Dendritic cell treated with granulocyte-macrophage colony-stimulating factor and Interleukin-4, amounts not matched to agents 40 ng/mL and 50 ng/mL, for 4 days (primary cell): ENCODE measurements around the gene GRK3.
A peak's percentile ranks its signal among the peaks of the same experiment; 100 is the strongest.
"Not testable (repeated sequence)": the region's sequence is repeated elsewhere in the genome, so short reads cannot be mapped to it uniquely, and the experiment has no call there.

ENCODE experiments used
- H3K27ac Mint-ChIP-seq: one replicate; pipeline ENCODE4 v1.8.0; 2022; ENCODE audit warnings: mild to moderate bottlenecking, mixed read lengths
- H3K27me3 Mint-ChIP-seq: one replicate; pipeline ENCODE4 v1.8.0; 2022; ENCODE audit warnings: mild to moderate bottlenecking, mixed read lengths
- H3K36me3 Mint-ChIP-seq: one replicate; pipeline ENCODE4 v1.8.0; 2022; ENCODE audit warnings: low read depth, mixed read lengths
- H3K4me1 Mint-ChIP-seq: one replicate; pipeline ENCODE4 v1.8.0; 2022; ENCODE audit warnings: low read depth, mixed read lengths
- H3K4me3 Mint-ChIP-seq: one replicate; pipeline ENCODE4 v1.8.0; 2022; ENCODE audit warnings: mild to moderate bottlenecking, moderate library complexity, mixed read lengths
- H3K9me3 Mint-ChIP-seq: one replicate; pipeline ENCODE4 v1.8.0; 2022; ENCODE audit warnings: mixed read lengths
- intact Hi-C: fragments of 100-400 bp; cut with micrococcal nuclease; formaldehyde crosslinking; loops from one replicate; pipeline ENCODE4 v1.15.0; 2022

The GRK3 gene

GRCh38 chr22:25570486-25570885 lies 6.0 kb downstream of the GRK3 start:
- Mint-ChIP-seq H3K36me3 (peaks cover 63% of the 10 kb centered on the region), H3K9me3 (no peaks in the 10 kb centered on the region), H3K27me3 (no peaks in the 10 kb centered on the region), H3K4me1 (peaks cover 61% of the 10 kb centered on the region), H3K4me3 (no peak overlapping the region), H3K27ac (peak overlapping the region; percentile 48)
- intact Hi-C loops: no loop called here

DNA sequence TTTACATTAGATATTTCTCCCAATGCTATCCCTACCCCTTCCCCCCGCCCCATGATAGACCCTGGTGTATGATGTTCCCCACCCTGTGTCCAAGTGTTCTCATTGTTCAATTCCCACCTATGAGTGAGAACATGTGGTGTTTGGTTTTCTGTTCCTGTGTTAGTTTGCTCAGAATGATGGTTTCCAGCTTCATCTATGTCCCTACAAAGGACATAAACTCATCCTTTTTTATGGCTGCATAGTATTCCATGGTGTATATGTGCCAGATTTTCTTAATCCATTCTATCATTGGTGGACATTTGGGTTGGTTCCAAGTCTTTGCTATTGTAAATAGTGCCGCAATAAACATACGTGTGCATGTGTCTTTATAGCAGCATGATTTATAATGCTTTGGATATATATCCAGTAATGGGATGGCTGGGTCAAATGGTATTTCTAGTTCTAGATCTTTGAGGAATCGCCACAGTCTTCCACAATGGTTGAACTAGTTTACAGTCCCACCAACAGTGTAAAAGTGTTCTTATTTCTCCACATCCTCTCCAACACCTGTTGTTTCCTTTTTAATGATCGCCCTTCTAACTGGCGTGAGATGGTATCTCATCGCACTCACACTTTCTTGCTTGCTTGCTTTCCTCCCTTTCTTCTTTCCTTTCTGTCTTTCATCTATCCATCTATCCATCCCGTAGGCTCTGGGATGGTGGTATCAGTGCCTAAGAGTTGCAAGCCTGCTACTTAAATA lies 7.7 kb downstream of the GRK3 start:
- H3K4me1 Mint-ChIP-seq: peaks cover 66% of the 10 kb centered on the region
- peak overlapping the region; percentile 12 for H3K27ac Mint-ChIP-seq
- H3K9me3 Mint-ChIP-seq, H3K27me3 Mint-ChIP-seq, H3K4me3 Mint-ChIP-seq, intact Hi-C loops: not testable (repeated sequence)
- H3K36me3 Mint-ChIP-seq: peaks cover 56% of the 10 kb centered on the region

DNA sequence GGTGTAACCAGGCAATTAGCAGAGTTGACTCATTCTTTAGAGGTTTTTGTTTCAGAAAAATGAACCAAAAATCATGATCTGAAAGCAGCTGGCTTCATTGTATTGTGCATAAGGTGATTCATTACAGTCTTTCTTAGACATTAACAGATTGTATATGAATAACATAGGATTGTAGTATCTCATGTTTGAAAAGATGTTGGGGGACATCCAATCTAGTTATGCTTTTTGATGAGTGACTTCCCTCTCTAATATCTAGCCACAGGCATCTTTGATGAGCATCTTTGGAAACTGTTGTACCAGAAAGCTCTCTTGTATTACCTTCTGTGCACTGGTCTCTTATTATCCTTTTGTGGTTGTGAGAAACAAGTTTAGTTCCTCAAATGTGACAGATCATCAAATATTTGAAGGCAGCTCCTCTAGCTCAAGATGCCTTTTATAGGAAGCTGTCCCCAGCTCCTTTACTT lies 8.3 kb downstream of the GRK3 start:
- H3K4me1 Mint-ChIP-seq: peaks cover 66% of the 10 kb centered on the region
- H3K36me3 Mint-ChIP-seq: peaks cover 62% of the 10 kb centered on the region
- H3K27ac Mint-ChIP-seq: peak overlapping the region; percentile 12
- no peaks in the 10 kb centered on the region for H3K9me3 Mint-ChIP-seq
- intact Hi-C loops: no loop called here
- no peak overlapping the region for H3K4me3 Mint-ChIP-seq
- H3K27me3 Mint-ChIP-seq: no peaks in the 10 kb centered on the region

GRCh38 chr22:25573841-25574240 lies 9.4 kb downstream of the GRK3 start:
- H3K27ac Mint-ChIP-seq: peak overlapping the region; percentile 12
- peaks cover 73% of the 10 kb centered on the region for H3K36me3 Mint-ChIP-seq
- H3K4me3 Mint-ChIP-seq: no peak overlapping the region

GRCh38 chr22:25574736-25575135 lies 10.3 kb downstream of the GRK3 start:
- H3K4me3 Mint-ChIP-seq: no peak overlapping the region
- H3K36me3 Mint-ChIP-seq: peaks cover 77% of the 10 kb centered on the region
- intact Hi-C loops: loop anchor here (1.0 kb wide), 1 partner anchor 27 kb away; no protein-coding TSS in a partner anchor
- peaks cover 8% of the 10 kb centered on the region for H3K9me3 Mint-ChIP-seq
- H3K27ac Mint-ChIP-seq: no peak overlapping the region
- H3K27me3 Mint-ChIP-seq: no peaks in the 10 kb centered on the region
- H3K4me1 Mint-ChIP-seq: peaks cover 70% of the 10 kb centered on the region

More at GRCh38 chr22:25573841-25574240, 9.4 kb downstream of the GRK3 start:
- no peaks in the 10 kb centered on the region for H3K27me3 Mint-ChIP-seq
- H3K9me3 Mint-ChIP-seq: peaks cover 8% of the 10 kb centered on the region
- intact Hi-C loops: no loop called here
- peaks cover 70% of the 10 kb centered on the region for H3K4me1 Mint-ChIP-seq

DNA sequence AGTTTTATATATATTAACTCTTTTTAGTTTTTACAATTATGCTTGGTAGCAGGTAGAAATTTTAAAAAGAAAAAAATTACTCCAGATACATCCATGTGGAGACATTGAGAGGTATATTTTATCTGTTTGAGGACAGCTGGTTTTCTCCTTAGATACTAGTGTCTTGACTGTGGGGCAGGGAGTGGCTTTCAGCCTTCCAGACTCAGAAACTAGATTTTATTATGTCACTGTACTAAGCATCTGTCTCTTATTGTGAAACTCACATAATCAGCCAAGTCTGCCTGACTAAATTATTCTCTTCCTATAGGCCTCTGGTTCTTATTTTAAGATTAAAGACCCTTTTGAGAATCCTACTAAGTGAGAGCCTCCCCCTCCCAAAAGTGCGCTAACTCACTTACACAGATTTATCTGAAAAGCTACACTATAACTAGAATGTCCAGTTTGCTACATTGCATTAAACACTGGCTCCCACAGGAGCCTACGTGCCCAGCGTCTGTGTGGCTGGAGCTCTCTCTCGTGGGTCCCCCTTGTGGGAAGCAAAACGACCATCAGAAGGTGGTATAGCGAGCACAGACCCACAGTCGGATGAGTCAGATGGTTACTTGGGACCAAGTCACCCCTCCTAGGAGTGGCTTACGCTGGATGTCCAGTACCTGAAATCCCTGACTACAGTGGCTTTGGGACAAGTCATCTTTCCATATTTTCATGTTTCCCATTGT lies 11.4 kb downstream of the GRK3 start:
- not testable (repeated sequence) for H3K9me3 Mint-ChIP-seq, H3K4me3 Mint-ChIP-seq, H3K27ac Mint-ChIP-seq, H3K27me3 Mint-ChIP-seq
- H3K4me1 Mint-ChIP-seq: peaks cover 72% of the 10 kb centered on the region
- intact Hi-C loops: loop anchor here (1.0 kb wide), 1 partner anchor 25 kb away; no protein-coding TSS in a partner anchor
- H3K36me3 Mint-ChIP-seq: peaks cover 75% of the 10 kb centered on the region

DNA sequence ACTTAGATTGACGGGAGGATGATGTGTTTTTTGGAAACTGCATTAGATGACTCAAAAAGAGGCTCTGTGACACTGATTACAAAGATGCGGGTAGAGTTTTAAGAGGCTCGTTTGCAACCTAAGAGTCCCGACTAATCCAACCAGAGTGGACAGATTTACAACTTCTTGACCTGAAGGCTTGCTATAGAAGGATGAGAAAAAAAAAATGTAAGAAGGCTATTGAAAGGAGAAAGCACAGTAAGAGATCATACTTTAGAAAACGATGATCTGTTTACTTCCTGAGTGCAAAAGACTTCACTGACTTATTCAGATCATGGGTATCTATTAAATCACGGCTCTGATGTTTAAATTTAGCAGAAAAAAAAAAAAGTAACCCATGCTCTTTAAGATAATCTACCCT lies 17.0 kb downstream of the GRK3 start:
- H3K4me3 Mint-ChIP-seq, intact Hi-C loops, H3K27me3 Mint-ChIP-seq, H3K27ac Mint-ChIP-seq, H3K9me3 Mint-ChIP-seq: not testable (repeated sequence)
- peaks cover 44% of the 10 kb centered on the region for H3K36me3 Mint-ChIP-seq
- H3K4me1 Mint-ChIP-seq: peaks cover 71% of the 10 kb centered on the region

GRCh38 chr22:25582946-25583345 lies 18.5 kb downstream of the GRK3 start:
- H3K9me3 Mint-ChIP-seq: peaks cover 8% of the 10 kb centered on the region
- intact Hi-C loops: no loop called here
- peaks cover 70% of the 10 kb centered on the region for H3K4me1 Mint-ChIP-seq
- peak overlapping the region; percentile 71 for H3K27ac Mint-ChIP-seq
- H3K36me3 Mint-ChIP-seq: peaks cover 37% of the 10 kb centered on the region
- no peak overlapping the region for H3K4me3 Mint-ChIP-seq
- H3K27me3 Mint-ChIP-seq: no peaks in the 10 kb centered on the region

DNA sequence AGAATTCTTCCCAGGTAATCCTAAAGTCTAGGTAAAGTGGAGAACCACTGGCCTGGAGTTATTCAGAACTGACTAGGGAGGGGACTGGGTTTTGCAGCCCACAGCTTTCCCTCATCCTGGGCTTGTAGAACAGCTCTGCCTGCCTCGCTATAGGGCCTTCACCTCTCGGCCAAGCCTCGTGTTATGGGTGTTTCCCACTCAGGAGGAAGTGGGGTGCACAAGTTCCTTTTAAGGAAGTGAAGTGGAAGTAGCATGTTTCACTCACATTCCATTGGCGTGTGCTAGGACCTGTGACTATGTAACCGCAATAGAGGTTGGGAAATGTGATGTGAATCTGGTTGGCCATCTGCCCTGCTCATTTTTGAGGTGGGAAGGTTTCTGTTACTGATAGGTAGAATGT lies 20.5 kb downstream of the GRK3 start:
- H3K9me3 Mint-ChIP-seq, intact Hi-C loops, H3K4me3 Mint-ChIP-seq, H3K27me3 Mint-ChIP-seq: not testable (repeated sequence)
- peaks cover 30% of the 10 kb centered on the region for H3K36me3 Mint-ChIP-seq
- H3K4me1 Mint-ChIP-seq: peaks cover 58% of the 10 kb centered on the region
- H3K27ac Mint-ChIP-seq: peak overlapping the region; percentile 32

- intact Hi-C loops, H3K27me3 Mint-ChIP-seq, H3K4me3 Mint-ChIP-seq, H3K27ac Mint-ChIP-seq, H3K9me3 Mint-ChIP-seq: not testable (repeated sequence)
- H3K36me3 Mint-ChIP-seq: peaks cover 38% of the 10 kb centered on the region
- H3K4me1 Mint-ChIP-seq: peaks cover 43% of the 10 kb centered on the region
Measured at GRCh38 chr22:25589664-25590063, 25.2 kb downstream of the GRK3 start.

GRCh38 chr22:25593323-25593722 lies 28.8 kb downstream of the GRK3 start:
- Mint-ChIP-seq H3K36me3 (peaks cover 60% of the 10 kb centered on the region), H3K4me1 (peaks cover 54% of the 10 kb centered on the region)
- H3K27me3 Mint-ChIP-seq, H3K9me3 Mint-ChIP-seq, H3K27ac Mint-ChIP-seq, H3K4me3 Mint-ChIP-seq, intact Hi-C loops: not testable (repeated sequence)

- intact Hi-C loops: no loop called here
- peaks cover 59% of the 10 kb centered on the region for H3K4me1 Mint-ChIP-seq
- peaks cover under 1% of the 10 kb centered on the region for H3K9me3 Mint-ChIP-seq
- no peaks in the 10 kb centered on the region for H3K27me3 Mint-ChIP-seq
- peaks cover 69% of the 10 kb centered on the region for H3K36me3 Mint-ChIP-seq
- no peak overlapping the region for H3K27ac Mint-ChIP-seq
- H3K4me3 Mint-ChIP-seq: no peak overlapping the region
Measured at GRCh38 chr22:25598609-25599008, 34.1 kb downstream of the GRK3 start.

GRCh38 chr22:25602445-25602844 lies 38.0 kb downstream of the GRK3 start:
- H3K4me1 Mint-ChIP-seq: peaks cover 50% of the 10 kb centered on the region
- H3K27me3 Mint-ChIP-seq: no peaks in the 10 kb centered on the region
- H3K27ac Mint-ChIP-seq: no peak overlapping the region
- peaks cover 64% of the 10 kb centered on the region for H3K36me3 Mint-ChIP-seq
- H3K4me3 Mint-ChIP-seq: no peak overlapping the region
- no peaks in the 10 kb centered on the region for H3K9me3 Mint-ChIP-seq
- intact Hi-C loops: no loop called here

DNA sequence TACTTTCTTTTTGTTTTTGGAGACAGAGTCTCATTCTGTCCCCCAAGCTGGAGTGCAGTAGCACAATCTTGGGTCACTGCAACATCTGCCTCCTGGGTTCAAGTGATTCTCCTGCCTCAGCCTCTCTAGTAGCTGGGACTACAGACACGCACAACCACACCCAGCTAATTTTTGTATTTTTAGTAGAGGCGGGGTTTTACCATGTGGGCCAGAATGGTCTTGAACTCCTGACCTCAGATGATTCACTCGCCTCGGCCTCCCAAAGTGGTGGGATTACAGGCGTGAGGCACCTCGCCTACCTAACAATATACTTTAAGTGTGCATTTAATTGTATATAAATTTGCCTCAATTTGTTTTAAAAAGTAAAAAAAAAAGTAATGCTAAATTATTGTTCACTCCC lies 38.4 kb downstream of the GRK3 start:
- H3K4me3 Mint-ChIP-seq: no peak overlapping the region
- H3K9me3 Mint-ChIP-seq: no peaks in the 10 kb centered on the region
- intact Hi-C loops: no loop called here
- H3K27ac Mint-ChIP-seq: no peak overlapping the region
- peaks cover 49% of the 10 kb centered on the region for H3K4me1 Mint-ChIP-seq
- no peaks in the 10 kb centered on the region for H3K27me3 Mint-ChIP-seq
- H3K36me3 Mint-ChIP-seq: peaks cover 64% of the 10 kb centered on the region
